ENCODE measurements around the gene PPP1R7.

GRCh38 chr2:241184901-241185300 is 34.6 kb downstream of the PPP1R7 start:
- TF ChIP-seq POLR2A (IDR thresholded peaks at IDR 0.05; ENCODE audit: extremely low read depth, insufficient read length) (no peak), CTCF (IDR thresholded peaks at IDR 0.05; ENCODE audit: low read depth, low read length) (no peak)

All from NB4 (cell line).